HUDEP-2 (cell line): ENCODE data around the gene ARHGEF4.
"Not testable (repeated sequence)": the region's sequence is repeated elsewhere in the genome, so short reads cannot be mapped to it uniquely, and the experiment has no call there.

ENCODE experiments used
- DNase-seq, 76 experiments: peaks; one replicate each; lab custom pipeline; 2025; ENCODE audit not compliant: unreplicated experiment in 76 of 76; lab: John Stamatoyannopoulos, UW

Gene ARHGEF4

GRCh38 chr2:130964931-130965330, 128.2 kb downstream of the ARHGEF4 start:
- DNase-seq, result no peak

GRCh38 chr2:130966149-130966774, 129.5 kb downstream of the ARHGEF4 start:
- DNase-seq, result no peak

DNA sequence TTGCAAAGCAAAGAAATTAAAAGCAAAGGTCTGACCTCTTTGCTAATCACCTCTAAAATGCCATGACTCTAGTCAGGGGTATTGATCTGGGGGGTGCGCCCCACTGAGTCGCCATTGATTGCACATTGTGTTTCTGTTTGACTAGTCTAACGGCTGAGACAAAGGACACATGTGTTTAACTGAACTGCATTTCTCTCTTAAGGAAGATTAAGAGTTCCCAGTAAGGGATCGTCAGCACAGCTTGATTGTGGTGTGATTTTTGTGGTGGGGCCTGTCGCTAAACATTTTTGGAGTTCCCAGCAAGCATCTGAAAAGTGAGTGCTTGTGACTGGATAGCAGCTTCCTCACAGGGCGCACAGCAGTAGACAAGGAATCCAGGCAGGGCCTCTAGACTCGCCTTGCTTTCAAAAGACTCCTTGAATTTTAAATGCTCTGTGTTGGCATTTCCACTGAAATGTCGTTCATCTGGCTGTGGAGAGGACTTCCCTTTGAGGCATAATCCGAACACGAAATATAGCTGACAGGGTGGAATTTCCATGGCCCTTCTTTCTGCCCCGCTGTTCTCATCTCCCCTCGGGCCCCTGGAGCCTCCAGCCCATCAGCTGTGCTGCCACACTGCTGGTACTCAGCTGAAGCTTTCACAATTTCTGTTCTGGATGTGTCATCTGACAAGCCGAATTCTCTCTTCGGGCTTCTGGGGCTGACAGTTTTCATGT, 130.2 kb downstream of the ARHGEF4 start:
- no peak for DNase-seq

DNA sequence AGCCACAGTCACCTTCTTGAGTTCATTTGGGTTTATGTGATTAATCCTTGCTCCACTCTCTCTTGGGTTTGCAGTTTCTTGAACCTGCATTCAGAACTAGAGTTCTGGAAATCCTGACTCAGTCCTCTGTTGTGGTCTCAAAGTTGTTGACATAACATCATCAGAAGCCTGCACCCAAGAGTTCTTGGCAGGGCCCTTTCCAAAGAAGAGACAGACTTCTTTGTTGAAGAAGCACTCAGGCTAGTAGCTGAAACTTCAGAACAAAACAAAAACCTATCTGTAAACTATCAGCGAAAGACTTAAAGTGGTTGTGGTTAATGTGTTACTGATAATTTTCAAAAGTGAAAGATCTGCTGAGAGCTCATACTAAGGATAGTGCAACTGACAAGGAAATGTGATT, 135.7 kb downstream of the ARHGEF4 start:
- DNase-seq, result no peak

GRCh38 chr2:130975729-130976128, 139.0 kb downstream of the ARHGEF4 start:
- no peak for DNase-seq

DNA sequence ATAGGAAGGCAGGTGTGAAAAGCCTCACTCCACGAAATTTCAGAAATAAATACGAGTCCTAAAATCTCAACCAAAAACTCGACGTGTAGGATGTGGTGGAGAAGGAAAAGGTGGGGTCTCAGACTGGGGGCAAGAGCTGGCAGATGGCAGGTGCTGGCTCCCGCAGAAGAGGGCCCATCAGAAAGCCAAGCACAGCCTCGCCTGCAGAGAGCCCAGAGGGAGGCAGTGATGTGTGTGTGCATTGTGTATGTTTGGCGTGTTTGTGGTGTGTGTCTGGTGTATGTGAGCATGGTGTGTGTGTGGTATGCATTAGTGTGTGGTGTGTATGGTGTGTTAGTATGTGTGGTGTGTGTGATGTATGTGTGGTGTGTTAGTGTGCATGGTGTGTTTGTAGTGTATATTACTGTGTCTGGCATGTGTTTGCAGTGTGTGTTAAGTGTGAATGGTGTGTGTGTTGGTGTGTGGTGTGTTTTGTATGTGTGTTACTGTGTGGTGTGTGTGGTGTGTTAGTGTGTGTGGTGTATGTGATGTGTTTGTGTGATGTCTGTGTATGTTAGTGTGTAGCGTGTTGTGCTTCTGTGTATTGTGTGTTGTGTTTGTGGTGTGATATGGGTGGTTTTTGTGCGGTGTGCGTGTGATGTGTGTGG, 140.0 kb downstream of the ARHGEF4 start:
- DNase-seq, result no peak

DNA sequence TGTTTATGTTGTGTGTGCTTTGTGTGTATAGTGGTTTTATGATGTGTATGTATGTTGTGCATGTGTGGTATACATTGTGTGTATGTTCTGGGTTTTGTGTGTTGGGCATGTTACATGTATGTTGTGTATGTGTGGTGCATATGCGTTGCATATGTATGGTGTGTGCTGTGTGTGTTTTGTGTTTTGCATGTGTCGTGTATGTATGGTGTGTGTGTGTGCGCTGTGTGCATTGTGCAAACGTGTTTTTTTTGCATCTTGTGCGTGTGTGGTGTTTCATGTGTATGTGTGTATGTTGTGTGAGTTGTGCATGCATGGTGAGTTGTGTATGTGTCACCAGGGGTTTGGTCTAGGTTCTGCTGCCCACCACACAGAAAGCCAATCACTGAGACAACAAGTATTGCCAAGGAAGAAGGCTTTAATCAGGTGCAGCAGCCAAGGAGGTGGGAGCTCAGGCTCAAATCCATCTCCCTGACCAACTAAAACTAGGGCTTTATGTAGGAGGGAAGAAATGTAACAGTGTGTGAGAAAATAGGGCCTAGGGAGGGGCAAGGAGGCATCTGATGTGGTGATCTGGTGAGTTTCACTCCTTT, 140.8 kb downstream of the ARHGEF4 start:
- DNase-seq, result no peak

- DNase-seq, result no peak
These were observed 145.0 kb downstream of the ARHGEF4 start for GRCh38 chr2:130981667-130982066.

GRCh38 chr2:130985206-130985780, 148.6 kb downstream of the ARHGEF4 start:
- no peak for DNase-seq

GRCh38 chr2:130985831-130986649, 149.3 kb downstream of the ARHGEF4 start:
- no peak for DNase-seq

- no peak for DNase-seq
These were observed 150.3 kb downstream of the ARHGEF4 start for GRCh38 chr2:130986890-130987493.

- DNase-seq, result no peak
These were observed 151.1 kb downstream of the ARHGEF4 start for GRCh38 chr2:130987519-130988425.

- DNase-seq, result not testable (repeated sequence)
These were observed 154.7 kb downstream of the ARHGEF4 start for GRCh38 chr2:130991446-130991845.

GRCh38 chr2:130992003-130992402, 155.3 kb downstream of the ARHGEF4 start:
- DNase-seq, result not testable (repeated sequence)

GRCh38 chr2:130996691-130997090, 160.0 kb downstream of the ARHGEF4 start:
- DNase-seq, result no peak

DNA sequence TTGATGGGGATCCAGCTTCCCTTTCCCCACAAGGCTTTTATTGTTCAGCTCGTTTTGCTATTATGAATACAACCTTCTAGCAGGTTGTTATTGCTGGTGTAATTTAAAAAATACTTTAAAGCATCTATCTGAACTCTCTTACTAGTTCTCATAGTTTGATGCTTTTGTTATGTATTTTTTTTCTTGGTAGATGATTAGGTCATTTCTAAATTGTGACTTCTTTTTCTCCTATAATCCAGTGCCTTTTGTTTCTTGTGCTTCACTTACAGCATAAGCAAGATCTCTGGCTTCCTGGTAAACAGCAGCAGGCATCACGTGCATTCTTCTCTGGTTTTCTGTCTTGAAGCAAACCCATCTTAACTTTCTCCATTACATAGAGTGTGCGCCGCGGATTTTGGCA, 160.5 kb downstream of the ARHGEF4 start:
- DNase-seq, result no peak

GRCh38 chr2:130998561-130998960, 161.8 kb downstream of the ARHGEF4 start:
- no peak for DNase-seq

- DNase-seq, result no peak
These were observed 167.9 kb downstream of the ARHGEF4 start for GRCh38 chr2:131004446-131005209.
